Stimulated activated CD4-positive, alpha-beta T cell treated with anti-CD3 and anti-CD28 coated beads, Interleukin-2, amount 100 ng/mL, for 4 hours (primary cell): ENCODE data around the gene ZNF281.
"Not testable (repeated sequence)": the region's sequence is repeated elsewhere in the genome, so short reads cannot be mapped to it uniquely, and the experiment has no call there.

Experiments
- DNase-seq: peaks from one replicate; pipeline ENCODE4 v3.0.0-alpha.2; 2020; ENCODE audit warnings: low read depth

The ZNF281 gene

GRCh38 chr1:200364091-200364759 lies 45.6 kb downstream of the ZNF281 start:
- no peak for DNase-seq

GRCh38 chr1:200363264-200363933 lies 46.4 kb downstream of the ZNF281 start:
- DNase-seq: no peak

GRCh38 chr1:200362421-200362820 lies 47.4 kb downstream of the ZNF281 start:
- no peak for DNase-seq

- DNase-seq: no peak
These were observed 50.1 kb downstream of the ZNF281 start for GRCh38 chr1:200359610-200360163.

- DNase-seq: not testable (repeated sequence)
These were observed 51.9 kb downstream of the ZNF281 start for GRCh38 chr1:200357925-200358324.

- no peak for DNase-seq
These were observed 54.0 kb downstream of the ZNF281 start for GRCh38 chr1:200355801-200356200.
